HCT116 (cell line): ENCODE data around the gene TMA7B. TPM values are rescaled to one million over a fixed set of nuclear protein-coding genes. Genes with fewer than 3 reads are reported as not detected.

Experiments
- ATAC-seq: fragments of 200-7000 bp; cut with Tn5 transposase; 2 replicates; pipeline ENCODE4 v1.9.1; 2020; ENCODE audit warnings: mild to moderate bottlenecking, moderate library complexity
- BruUV-seq: library from RNA; stranded (reverse); fragments of 400-500 nt; replicated peaks from 2 replicates; lab custom pipeline; 2021; lab: Mats Ljungman, UMichigan
- CTCF ChIA-PET: fragments of 300-600 bp; sonication (Branson Sonifier 250); formaldehyde crosslinking; loops from one replicate; lab custom pipeline; 2021; ENCODE audit warnings: antibody characterized with exemption; lab: Charles Lee
- POLR2A ChIA-PET: fragments of 300-600, 350-600 bp; sonication (Branson Sonifier 250); formaldehyde crosslinking; loops from one replicate; lab custom pipeline; 2021; ENCODE audit warnings: antibody characterized with exemption; lab: Charles Lee
- RAD21 ChIA-PET, 2 experiments: fragments of 300-600 bp; sonication (Branson Sonifier 250); formaldehyde crosslinking; loops; one replicate each; lab custom pipeline; 2023; ENCODE audit warnings: low total read pairs in 2 of 2; ENCODE audit not compliant: uncharacterized antibody in 2 of 2, unreplicated experiment in 2 of 2, low non-redundant PET in 1 of 2; lab: Charles Lee
- DNase-seq: peaks from one replicate; pipeline ENCODE4 v3.0.0-alpha.2; 2010; ENCODE audit warnings: low read depth, low spot score
- H2AFZ ChIP-seq: fragments of 200-600 bp; shearing (Covaris generic), sonication (generic); 2 replicates; pipeline ENCODE4 v1.6.1; 2017; ENCODE audit warnings: low read depth, mixed run types, mixed read lengths, antibody characterized with exemption, low read length; ENCODE audit not compliant: poor library complexity, severe bottlenecking
- H3K27ac ChIP-seq: 2 replicates; pipeline ENCODE4 v1.5.1; 2012; ENCODE audit warnings: low read depth, low read length
- H3K27me3 ChIP-seq: fragments of 200-600 bp; sonication (generic); 2 replicates; pipeline ENCODE4 v1.6.1; 2016; ENCODE audit warnings: mixed run types, low read length, mixed read lengths; ENCODE audit not compliant: insufficient read depth
- H3K36me3 ChIP-seq, 2 experiments: fragments of 200-500 bp in 1 of 2; fragments of 200-600 bp in 1 of 2; sonication (Bioruptor generic) in 1 of 2; sonication (generic) in 1 of 2; 2 replicates each; pipeline versions ENCODE4 v1.5.1 to v1.6.1; 2014 to 2016; ENCODE audit warnings: low read length in 2 of 2, inconsistent platforms in 1 of 2, mixed read lengths in 1 of 2, mixed run types in 1 of 2; ENCODE audit not compliant: insufficient read depth in 2 of 2, control insufficient read depth in 1 of 2
- H3K4me1 ChIP-seq, 2 experiments: fragments of 200-600 bp in 1 of 2; sonication (generic) in 1 of 2; 2 replicates each; pipeline versions ENCODE4 v1.5.1 to v1.6.1; 2012 to 2017; ENCODE audit warnings: low read length in 2 of 2, inconsistent platforms in 1 of 2, mild to moderate bottlenecking in 1 of 2, mixed read lengths in 1 of 2, mixed run types in 1 of 2, moderate library complexity in 1 of 2; ENCODE audit not compliant: insufficient read depth in 2 of 2, control insufficient read depth in 1 of 2
- H3K4me2 ChIP-seq: fragments of 200-600 bp; sonication (generic); 2 replicates; pipeline ENCODE4 v1.6.1; 2017; ENCODE audit warnings: mixed run types, low read length, mixed read lengths
- H3K4me3 ChIP-seq, 2 experiments: fragments of 200-600 bp in 1 of 2; sonication (generic) in 1 of 2; replicated peaks in 1 of 2; 2 replicates each; pipeline ENCODE4 v1.5.1; 2011 to 2016; ENCODE audit warnings: low read length in 2 of 2, control low read depth in 1 of 2, low read depth in 1 of 2, mild to moderate bottlenecking in 1 of 2, mixed read lengths in 1 of 2, mixed run types in 1 of 2
- H3K79me2 ChIP-seq: fragments of 200-600 bp; sonication (generic); 2 replicates; pipeline ENCODE4 v1.6.1; 2017; ENCODE audit warnings: mild to moderate bottlenecking, mixed run types, low read length, moderate library complexity, mixed read lengths; ENCODE audit not compliant: insufficient read depth
- H3K9ac ChIP-seq: fragments of 200-600 bp; sonication (generic); 2 replicates; pipeline ENCODE4 v1.6.1; 2016; ENCODE audit warnings: low read length, mixed read lengths
- H3K9me2 ChIP-seq: fragments of 200-600 bp; sonication (generic), shearing (Covaris generic); 2 replicates; pipeline ENCODE4 v1.6.1; 2017; ENCODE audit warnings: mixed run types, mild to moderate bottlenecking, moderate library complexity; ENCODE audit not compliant: insufficient read depth
- H3K9me3 ChIP-seq, 2 experiments: fragments of 200-500 bp in 1 of 2; fragments of 200-600 bp in 1 of 2; sonication (Bioruptor generic) in 1 of 2; sonication (generic) in 1 of 2; 2 replicates each; pipeline ENCODE4 v1.6.1; 2014 to 2017; ENCODE audit warnings: low read length in 2 of 2, mixed read lengths in 2 of 2, inconsistent platforms in 1 of 2, low read depth in 1 of 2, mild to moderate bottlenecking in 1 of 2, mixed run types in 1 of 2, moderate library complexity in 1 of 2; ENCODE audit not compliant: control insufficient read depth in 1 of 2, insufficient read depth in 1 of 2
- H4K20me1 ChIP-seq: fragments of 200-600 bp; sonication (generic), shearing (Covaris generic); 2 replicates; pipeline ENCODE4 v1.6.1; 2017; ENCODE audit warnings: mixed run types, mild to moderate bottlenecking, moderate library complexity; ENCODE audit not compliant: insufficient read depth
- CTCF ChIP-seq, 3 experiments: fragments of 200-600 bp in 1 of 3; sonication (generic) in 1 of 3; IDR thresholded peaks in 2 of 3; conservative IDR thresholded peaks in 1 of 3; 2 replicates each; pipeline ENCODE4 v1.5.1; 2012 to 2017; ENCODE audit warnings: low read depth in 2 of 3, low read length in 2 of 3, antibody characterized with exemption in 1 of 3, borderline replicate concordance in 1 of 3, control low read depth in 1 of 3, mild to moderate bottlenecking in 1 of 3, mixed read lengths in 1 of 3, mixed run types in 1 of 3, moderate library complexity in 1 of 3; ENCODE audit not compliant: insufficient read depth in 1 of 3
- EZH2phosphoT487 ChIP-seq: fragments of 200-600 bp; IDR thresholded peaks from 2 replicates; pipeline ENCODE4 v1.6.1; 2018; ENCODE audit warnings: antibody characterized with exemption, borderline replicate concordance
- FOSL1 ChIP-seq: IDR thresholded peaks from 2 replicates; pipeline ENCODE4 v1.6.1; 2012; ENCODE audit warnings: low read depth
- REST ChIP-seq: IDR thresholded peaks from 2 replicates; pipeline ENCODE4 v1.6.1; 2012; ENCODE audit warnings: low read depth
- SIN3A ChIP-seq: IDR thresholded peaks from 2 replicates; pipeline ENCODE4 v1.6.1; 2012; ENCODE audit warnings: low read depth
- SP1 ChIP-seq: IDR thresholded peaks from 2 replicates; pipeline ENCODE4 v1.6.1; 2012; ENCODE audit warnings: low read depth
- TCF7L2 ChIP-seq: IDR thresholded peaks from 2 replicates; pipeline ENCODE4 v1.7.0; 2011; ENCODE audit warnings: borderline replicate concordance, inconsistent platforms; ENCODE audit not compliant: insufficient read depth, insufficient read length; ENCODE audit errors: extremely low read depth
- YY1 ChIP-seq: IDR thresholded peaks from 2 replicates; pipeline ENCODE4 v1.6.1; 2011; ENCODE audit warnings: low read length, low read depth, moderate library complexity, mild to moderate bottlenecking; ENCODE audit not compliant: insufficient replicate concordance; ENCODE audit errors: extremely low read depth
- ZFX ChIP-seq: fragments of 450-650 bp; IDR thresholded peaks from 2 replicates; pipeline ENCODE4 v1.6.1; 2017
- intact Hi-C: fragments of 100-400 bp; cut with micrococcal nuclease; formaldehyde crosslinking; loops from 2 replicates; pipeline ENCODE4 v1.10.0; 2022
- total RNA-seq: library from RNA; stranded (reverse); gene quantifications from one replicate; pipeline ENCODE4 v1.2.1, GENCODE V29; 2021; ENCODE audit not compliant: unreplicated experiment

TMA7B gene
- total RNA-seq, 1 experiment from 2014 or later: not detected

GRCh38 chr22:40010746-40011145 lies 50.5 kb downstream of the TMA7B start:
- ChIA-PET RAD21 (no interaction called here), POLR2A (no interaction called here), CTCF (interaction anchor here (1.2 kb wide), 1 partner anchor 26 kb away, joined by 3 read pairs; no protein-coding TSS in a partner anchor)
- Histone ChIP-seq H3K4me2 (no peak overlapping the region), H3K27ac (no peak overlapping the region), H2AFZ (no peak overlapping the region), H4K20me1 (no peaks in the 10 kb centered on the region), H3K9ac (no peak overlapping the region), H3K4me3 (no peak overlapping the region), H3K4me1 (no peaks in the 10 kb centered on the region; a peak in 1 of 4 replicates), H3K79me2 (peaks cover 38% of the 10 kb centered on the region), H3K9me3 (no peaks in the 10 kb centered on the region), H3K9me2 (no peaks in the 10 kb centered on the region), H3K36me3 (no peaks in the 10 kb centered on the region), H3K27me3 (no peaks in the 10 kb centered on the region)
- ATAC-seq (no peak), DNase-seq (no peak)
- BruUV-seq: no TSS peak
- no peak for TF ChIP-seq CTCF (IDR thresholded peaks at IDR 0.05 in 2 of 3, conservative IDR thresholded peaks at IDR 0.05 in 1 of 3; ENCODE audit: borderline replicate concordance in 1 of 3, insufficient read depth in 1 of 3, low read depth in 2 of 3, low read length in 2 of 3)
- TF ChIP-seq SIN3A: no peak
- no peak for TF ChIP-seq TCF7L2
- no peak for TF ChIP-seq REST
- no peak for TF ChIP-seq FOSL1
- TF ChIP-seq YY1: no peak
- no peak for TF ChIP-seq ZFX
- TF ChIP-seq SP1: no peak
- TF ChIP-seq EZH2phosphoT487: no peak
- intact Hi-C loops: no loop called here

Other genes starting within 250 kb of the TMA7B start
- gene ENTHD1, start 66.6 kb upstream of the TMA7B start, total RNA-seq: not detected
- gene GRAP2, start 59.3 kb upstream of the TMA7B start, total RNA-seq: 0.42 TPM
- 24.5 TPM for gene FAM83F, start 34.6 kb downstream of the TMA7B start, total RNA-seq
- 29.8 TPM for gene TNRC6B, start 217.5 kb downstream of the TMA7B start, total RNA-seq